GM12878 (cell line): Measurements from ENCODE around the gene ZNF792. TPM values are rescaled to one million over a fixed set of nuclear protein-coding genes. Genes with fewer than 3 reads are reported as not detected.

Experiments
- ATAC-seq: fragments of 200-7000 bp; cut with Tn5 transposase; 3 replicates; pipeline ENCODE4 v1.9.1; 2020; ENCODE audit warnings: mild to moderate bottlenecking, moderate library complexity
- BruUV-seq: library from RNA; stranded (reverse); fragments of 400-500 nt; replicated peaks from 2 replicates; lab custom pipeline; 2021; lab: Mats Ljungman, UMichigan
- CTCF ChIA-PET: fragments of 300-600 bp; sonication (Branson Sonifier 250); formaldehyde crosslinking; extraction: SDS; loops from one replicate; lab custom pipeline; 2021; ENCODE audit warnings: inconsistent platforms; lab: Yijun Ruan, JAX
- POLR2A ChIA-PET: fragments of 350-600 bp; formaldehyde crosslinking; extraction: SDS; loops from one replicate; lab custom pipeline; 2021; ENCODE audit warnings: inconsistent platforms; lab: Charles Lee
- RAD21 ChIA-PET: fragments of 300-600 bp; sonication (Branson Sonifier 250); formaldehyde crosslinking; loops from one replicate; lab custom pipeline; 2023; ENCODE audit warnings: antibody characterized with exemption; ENCODE audit not compliant: unreplicated experiment; lab: Charles Lee
- SMC1A ChIA-PET: fragments of 300-600 bp; sonication (Branson Sonifier 250); formaldehyde crosslinking; loops from one replicate; lab custom pipeline; 2023; ENCODE audit not compliant: unreplicated experiment, uncharacterized antibody; lab: Charles Lee
- DNase-seq: peaks from one replicate; pipeline ENCODE4 v3.0.0-alpha.2; 2011; ENCODE audit warnings: low read depth, low spot score
- FAIRE-seq: peaks from 3 replicates; lab custom pipeline; 2011; peaks lifted over from hg19 to GRCh38; lab: Jason Lieb, UNC
- H2AFZ ChIP-seq: 2 replicates; pipeline ENCODE4 v1.6.0; 2011; ENCODE audit warnings: low read depth, low read length, control low read depth; ENCODE audit not compliant: control insufficient read depth
- H3K27ac ChIP-seq: 2 replicates; pipeline ENCODE4 v1.5.1; 2011; ENCODE audit warnings: control low read depth; ENCODE audit not compliant: control insufficient read depth, insufficient read depth
- H3K27me3 ChIP-seq, 2 experiments: replicated peaks in 1 of 2; 2 replicates each; pipeline versions ENCODE4 v1.6.0 to v1.6.1; 2011; ENCODE audit warnings: low read length in 1 of 2; ENCODE audit not compliant: control insufficient read depth in 2 of 2, insufficient read depth in 2 of 2
- H3K36me3 ChIP-seq, 2 experiments: 2 replicates each; pipeline ENCODE4 v1.5.1; 2011; ENCODE audit warnings: low read length in 1 of 2; ENCODE audit not compliant: control insufficient read depth in 2 of 2, insufficient read depth in 2 of 2
- H3K4me1 ChIP-seq: 2 replicates; pipeline ENCODE4 v1.6.1; 2011; ENCODE audit warnings: mild to moderate bottlenecking, low read length, moderate library complexity, mixed read lengths; ENCODE audit not compliant: control insufficient read depth, insufficient read depth
- H3K4me2 ChIP-seq: 2 replicates; pipeline ENCODE4 v1.6.0; 2011; ENCODE audit warnings: control low read depth; ENCODE audit not compliant: control insufficient read depth, insufficient read depth
- H3K4me3 ChIP-seq: fragments of 200-600 bp; sonication (generic); 2 replicates; pipeline ENCODE4 v1.5.1; 2016
- H3K79me2 ChIP-seq: 2 replicates; pipeline ENCODE4 v1.6.0; 2011; ENCODE audit warnings: low read length; ENCODE audit not compliant: control insufficient read depth, insufficient read depth
- H3K9ac ChIP-seq: 2 replicates; pipeline ENCODE4 v1.8.0; 2011; ENCODE audit warnings: low read length, control low read depth, mixed read lengths; ENCODE audit not compliant: control insufficient read depth, insufficient read depth
- H3K9me3 ChIP-seq: replicated peaks from 3 replicates; pipeline ENCODE4 v1.5.1; 2011; ENCODE audit warnings: mild to moderate bottlenecking, low read length; ENCODE audit not compliant: control insufficient read depth, insufficient read depth
- H4K20me1 ChIP-seq: 2 replicates; pipeline ENCODE4 v1.6.0; 2011; ENCODE audit not compliant: control insufficient read depth, insufficient read depth
- EP300 ChIP-seq, 2 experiments: fragments of 150-350 bp in 1 of 2; IDR thresholded peaks; 2 replicates each; pipeline ENCODE4 v1.6.1; 2011 to 2012; ENCODE audit warnings: low read depth in 2 of 2, low read length in 2 of 2, borderline replicate concordance in 1 of 2, improper control_type of control experiment in 1 of 2, inconsistent platforms in 1 of 2; ENCODE audit not compliant: control insufficient read depth in 1 of 2
- HSF1 ChIP-seq: fragments of 150-350 bp; IDR thresholded peaks from 2 replicates; pipeline ENCODE4 v1.6.1; 2014; ENCODE audit warnings: mild to moderate bottlenecking, low read depth, low read length
- NRF1 ChIP-seq: conservative IDR thresholded peaks from 2 replicates; pipeline ENCODE4 v1.6.1; 2011; ENCODE audit warnings: mild to moderate bottlenecking, low read depth, low read length, improper control_type of control experiment
- SIX5 ChIP-seq: IDR thresholded peaks from 2 replicates; pipeline ENCODE4 v1.6.1; 2011; ENCODE audit warnings: mild to moderate bottlenecking, low read depth, low read length, moderate library complexity; ENCODE audit not compliant: severe bottlenecking
- ZNF384 ChIP-seq: IDR thresholded peaks from 2 replicates; pipeline ENCODE4 v1.6.1; 2012; ENCODE audit warnings: low read depth, mild to moderate bottlenecking, low read length, improper control_type of control experiment, borderline replicate concordance
- WGBS: methylation state at CpG from one replicate; pipeline ENCODE4 v1.1.6; 2016; ENCODE audit warnings: low lambda C conversion rate; ENCODE audit not compliant: insufficient replicate concordance, insufficient coverage; ENCODE audit errors: missing lambda C conversion rate; 5-methylcytosine and 5-hydroxymethylcytosine counted together
- in situ Hi-C: fragments of 300-500 bp; cut with MboI; formaldehyde crosslinking; loops from 9 replicates; pipeline ENCODE4 v1.14.3; 2018; ENCODE audit warnings: mixed read lengths
- intact Hi-C: fragments of 100-400 bp; cut with micrococcal nuclease; formaldehyde crosslinking; loops from one replicate; pipeline ENCODE4 v1.14.2; 2022; ENCODE audit not compliant: unreplicated experiment
- polyA plus RNA-seq, 11 experiments: library from polyadenylated mRNA; depleted of rRNA in 4 of 11; unstranded in 6 of 11; stranded (reverse) in 5 of 11; fragments of >200 nt; fragmentation: Nextera tagmentation in 4 of 11; fragmentation: Illumina TruSeq in 1 of 11; extraction: Ambion mirVana in 4 of 11; extraction: Trizol in 1 of 11; gene quantifications; 1 replicate in 1 of 11; 2 replicates in 10 of 11; pipeline versions ENCODE4 v1.2.1 to v1.2.3, GENCODE V29; 2011 to 2016; ENCODE audit warnings: inconsistent platforms in 2 of 11, missing spikeins in 2 of 11, low read depth in 1 of 11
- total RNA-seq, 4 experiments: library from RNA; depleted of rRNA in 3 of 4; stranded (reverse); fragments of >200 nt in 3 of 4; fragmentation: Illumina TruSeq in 1 of 4; extraction: Trizol in 1 of 4; gene quantifications; 2 replicates each; pipeline versions ENCODE4 v1.2.1 to v1.2.3, GENCODE V29; 2013 to 2021

Gene ZNF792
- total and polyA plus RNA-seq, 10 of the 15 experiments (the other 5 are each of a cell fraction or from before 2014, with no cell fraction given) = 0.53 to 4.8 (median 1.3) TPM

- H3K27me3 ChIP-seq = no peaks in the 10 kb centered on the region
- SMC1A ChIA-PET = interaction anchor here (0.6 kb wide), 1 partner anchor 10 kb away, joined by 3 read pairs; no protein-coding TSS in a partner anchor
- intact Hi-C loops = no loop called here
- no peak for TF ChIP-seq HSF1
- TF ChIP-seq ZNF384 = no peak
- no peak for TF ChIP-seq EP300 (IDR thresholded peaks at IDR 0.05; ENCODE audit: borderline replicate concordance in 1 of 2, control insufficient read depth in 1 of 2, low read depth in 2 of 2, low read length in 2 of 2)
- no peak for TF ChIP-seq NRF1
- TF ChIP-seq SIX5 = no peak
- TF ChIP-seq, all 136 proteins: peak for 0
- no TSS peak for BruUV-seq
- H3K4me3 ChIP-seq = no peak overlapping the region
- no peaks in the 10 kb centered on the region for H4K20me1 ChIP-seq
- 85% methylated on average over 17 of the region's 17 CpGs for WGBS
- DNase-seq (no peak), ATAC-seq (no peak), FAIRE-seq (no peak)
- no peaks in the 10 kb centered on the region; the same call in 2 of the 3 replicates for H3K9me3 ChIP-seq
- ChIA-PET CTCF (interaction anchor here (1.7 kb wide), 1 partner anchor 21 kb away, joined by 4 read pairs; no protein-coding TSS in a partner anchor), POLR2A (interaction anchor here (0.6 kb wide), 1 partner anchor 1134 kb away, joined by 6 read pairs; no protein-coding TSS in a partner anchor), RAD21 (no interaction called here)
- H3K4me2 ChIP-seq = no peak overlapping the region
- in situ Hi-C loops = no loop called here
- no peak overlapping the region for H2AFZ ChIP-seq
- H3K27ac ChIP-seq = no peak overlapping the region
- H3K36me3 ChIP-seq = no peaks in the 10 kb centered on the region
- H3K9ac ChIP-seq = no peak overlapping the region
- peaks cover 4% of the 10 kb centered on the region for H3K79me2 ChIP-seq
- peaks cover 29% of the 10 kb centered on the region for H3K4me1 ChIP-seq
These were observed 30.9 kb upstream of the ZNF792 start for GRCh38 chr19:34994643-34995541.
